Stimulated activated CD8-positive, alpha-beta memory T cell treated with anti-CD3 and anti-CD28 coated beads, Interleukin-7, amount 100 ng/mL, for 48 hours (primary cell): ENCODE measurements around the gene FHIP1A.
"Not testable (repeated sequence)": the region's sequence is repeated elsewhere in the genome, so short reads cannot be mapped to it uniquely, and the experiment has no call there.

Source experiments
- DNase-seq, 2 donors: peaks; one replicate each; pipeline ENCODE4 v3.0.0-alpha.2; 2020; ENCODE audit warnings: low read depth in 1 of 2; ENCODE audit errors: extremely low read depth in 1 of 2

FHIP1A gene

DNA sequence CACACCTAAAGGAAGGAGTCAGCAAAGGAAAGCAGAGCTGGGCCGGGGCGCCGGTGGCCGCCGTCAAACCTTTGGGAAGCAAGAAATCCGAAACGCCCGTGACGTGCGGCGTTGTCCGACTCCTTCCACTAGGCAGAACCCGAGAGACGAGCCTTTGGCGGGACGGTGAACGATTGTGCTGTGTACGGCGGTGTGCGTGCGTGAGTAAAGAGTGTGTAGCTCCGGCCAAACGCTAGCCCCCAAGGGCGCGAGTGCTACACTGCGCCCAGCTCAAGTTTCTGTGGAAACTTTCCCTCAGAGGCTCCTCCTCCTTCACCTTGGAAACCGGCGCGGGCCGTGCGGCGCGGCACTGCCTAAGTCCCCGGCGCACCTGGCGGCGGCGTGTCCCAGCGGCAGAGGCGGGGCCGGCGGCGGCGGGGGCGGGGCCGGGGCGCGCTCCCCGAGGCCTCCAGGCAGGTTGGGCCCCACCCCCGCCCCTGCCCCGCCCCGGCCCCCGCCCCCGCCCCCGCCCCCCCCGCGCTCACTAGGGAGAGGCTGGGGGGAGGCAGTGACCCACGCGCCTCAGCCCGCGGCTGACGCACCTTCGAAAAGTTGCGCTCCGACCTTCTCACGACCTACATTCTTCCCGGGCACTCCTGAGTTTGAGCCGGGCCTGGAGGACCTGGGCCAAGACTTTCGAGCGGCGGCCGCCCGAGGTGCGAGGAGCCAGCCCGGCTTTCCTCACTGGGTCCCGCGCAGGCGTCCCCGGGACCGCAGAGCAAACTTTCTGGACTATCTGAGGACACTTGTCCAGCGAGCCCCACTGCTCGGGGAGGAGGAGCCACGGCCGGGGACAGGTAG lies at the start of gene FHIP1A:
FHIP1A (plus strand) TSS at position 547 of the 840 bp plus-strand sequence. CDS start 157,084 bp downstream, outside the sequence.
- peak; percentile 41 to 57 for DNase-seq

DNA sequence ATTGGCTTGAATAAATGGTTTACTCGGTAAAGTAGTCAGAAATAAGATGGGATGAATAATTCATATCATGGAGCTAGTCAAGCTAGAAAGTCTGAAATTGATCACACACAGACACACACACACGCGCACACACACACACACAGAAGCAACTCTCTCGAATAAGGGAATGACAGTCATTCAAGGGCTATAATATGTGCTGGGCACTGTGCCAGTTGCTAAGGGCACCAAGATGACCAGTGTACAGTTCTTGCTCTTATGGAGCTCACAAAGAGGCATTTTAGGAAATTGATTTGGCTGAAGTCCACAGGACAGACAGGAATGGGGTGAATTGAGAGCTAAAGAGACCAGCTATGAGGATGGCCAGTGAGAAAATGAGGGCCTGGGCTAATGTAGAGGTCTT lies 49.4 kb upstream of the FHIP1A start:
- no peak for DNase-seq

DNA sequence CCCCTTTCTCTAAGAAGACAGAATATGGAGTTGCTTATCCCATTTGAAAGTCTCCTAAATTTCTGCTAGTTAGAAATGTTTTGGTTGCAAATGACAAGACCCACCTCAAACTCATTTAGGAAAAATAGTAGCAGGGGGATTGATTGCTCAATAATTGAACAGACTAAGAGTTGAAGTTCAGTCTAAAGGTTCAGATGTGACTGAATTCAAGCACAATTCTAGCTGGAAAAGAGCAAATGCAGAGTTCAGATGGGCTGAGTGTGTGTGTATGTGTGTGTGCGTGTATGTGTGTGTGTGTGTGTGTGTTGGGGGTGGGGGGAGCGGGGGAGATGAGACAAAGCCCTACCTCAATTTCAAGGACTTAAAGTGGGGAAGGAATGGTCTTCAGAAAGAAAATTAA lies 47.9 kb upstream of the FHIP1A start:
- DNase-seq = no peak

DNA sequence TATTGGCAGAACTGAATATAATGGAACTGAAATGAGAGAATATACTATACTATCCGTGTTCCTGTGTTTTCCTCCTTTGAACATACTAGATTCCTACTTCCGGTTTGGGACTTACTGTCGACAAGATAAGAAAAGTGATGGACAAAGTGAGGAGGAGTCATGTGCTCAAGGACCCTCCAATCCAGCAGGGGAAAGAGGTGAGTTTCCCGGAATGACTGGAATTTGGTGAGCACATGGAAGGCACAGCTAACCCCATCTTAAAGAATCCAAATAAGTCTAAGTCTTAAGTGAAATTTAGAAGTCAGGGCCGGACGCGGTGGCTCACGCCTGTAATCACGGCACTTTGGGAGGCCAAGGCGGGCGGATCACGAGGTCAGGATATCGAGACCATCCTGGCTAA lies 47.0 kb upstream of the FHIP1A start:
- no peak for DNase-seq

DNA sequence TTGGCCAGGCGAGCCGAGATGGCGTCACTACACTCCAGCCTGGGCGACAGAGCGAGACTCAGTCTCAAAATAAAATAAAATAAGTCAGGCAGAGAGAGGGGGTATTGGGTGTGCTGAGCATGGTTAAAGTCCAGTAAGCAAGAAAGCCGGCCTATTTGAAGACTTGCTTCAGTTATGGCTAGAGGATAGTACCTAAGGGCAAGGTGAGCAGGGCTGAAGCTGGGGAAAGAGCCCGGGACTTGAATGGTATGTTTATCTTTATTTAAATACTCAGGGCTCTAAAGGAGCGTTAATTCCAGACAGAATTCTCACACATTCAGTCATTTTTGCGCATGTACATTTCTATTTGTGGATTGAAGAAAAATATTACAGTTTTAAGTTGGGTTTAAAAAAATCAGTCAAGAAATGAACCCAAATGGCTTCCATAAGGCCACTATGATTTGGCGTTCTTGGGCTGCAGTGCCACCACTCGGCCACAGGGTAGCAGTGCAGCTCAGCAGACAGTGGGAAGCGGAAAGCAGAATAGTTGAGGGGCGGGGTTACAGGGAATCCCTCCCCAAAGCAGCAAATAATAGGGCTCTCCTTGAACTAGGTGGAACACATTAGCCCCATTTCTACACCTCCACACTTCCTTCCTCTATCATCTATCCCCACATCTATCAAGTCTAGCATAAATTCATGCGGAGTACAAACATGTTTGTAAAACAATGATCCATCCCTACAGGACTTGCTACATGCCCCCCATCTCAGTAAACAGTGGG lies 46.4 kb upstream of the FHIP1A start:
- peak; percentile 45 to 62 for DNase-seq

DNA sequence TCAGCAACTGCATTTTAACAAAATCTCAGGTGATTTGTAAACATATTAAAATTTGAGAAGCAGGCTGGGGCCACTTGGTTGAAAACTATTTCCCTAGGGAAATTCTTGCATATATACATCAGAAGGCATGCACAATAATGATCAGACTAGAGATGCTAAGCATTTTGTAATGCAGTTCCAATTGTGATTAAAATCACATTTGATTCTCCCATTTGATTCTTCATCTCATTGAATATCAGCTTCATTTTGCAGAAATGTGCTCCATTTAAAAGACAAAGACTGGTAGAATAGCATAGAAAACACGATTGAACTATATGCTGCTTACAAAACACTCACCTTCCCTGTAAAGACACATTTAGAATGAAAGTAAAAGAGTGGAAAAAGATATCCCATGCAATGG lies 32.4 kb upstream of the FHIP1A start:
- DNase-seq = no peak

DNA sequence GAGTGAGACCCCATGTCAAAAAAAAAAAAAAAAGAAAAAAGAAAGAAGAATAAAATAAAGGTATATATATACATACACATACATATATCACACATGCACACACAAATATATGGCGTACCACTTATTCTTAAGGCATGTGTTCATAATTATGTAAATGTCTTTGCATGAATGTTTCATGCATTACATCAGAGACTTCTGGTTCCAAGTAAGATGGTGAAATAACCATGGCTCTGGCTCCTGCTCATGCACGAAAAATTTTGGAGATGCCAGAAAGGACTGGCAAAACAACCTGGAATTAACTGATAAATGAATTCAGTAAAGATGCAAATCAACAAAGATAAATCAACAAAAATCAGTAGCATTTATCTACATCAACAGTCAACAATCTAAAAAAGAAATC lies 19.7 kb upstream of the FHIP1A start:
- DNase-seq = no peak

DNA sequence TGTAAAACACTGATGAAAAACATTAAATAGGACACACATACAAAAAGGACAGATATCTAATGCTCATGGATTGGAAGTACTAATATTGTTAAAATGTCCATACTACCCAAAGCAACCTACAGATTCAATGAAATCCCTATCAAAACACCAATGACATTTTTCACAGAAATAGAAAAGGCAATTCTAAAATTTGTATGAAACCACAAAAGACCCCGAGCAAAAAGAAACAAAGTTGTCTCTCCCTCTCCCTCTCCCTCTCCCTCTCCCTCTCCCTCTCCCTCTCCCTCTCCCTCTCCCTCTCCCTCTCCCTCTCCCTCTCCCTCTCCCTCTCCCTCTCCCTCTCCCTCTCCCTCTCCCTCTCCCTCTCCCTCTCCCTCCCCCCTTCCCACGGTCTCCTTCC lies 19.2 kb upstream of the FHIP1A start:
- not testable (repeated sequence) for DNase-seq

DNA sequence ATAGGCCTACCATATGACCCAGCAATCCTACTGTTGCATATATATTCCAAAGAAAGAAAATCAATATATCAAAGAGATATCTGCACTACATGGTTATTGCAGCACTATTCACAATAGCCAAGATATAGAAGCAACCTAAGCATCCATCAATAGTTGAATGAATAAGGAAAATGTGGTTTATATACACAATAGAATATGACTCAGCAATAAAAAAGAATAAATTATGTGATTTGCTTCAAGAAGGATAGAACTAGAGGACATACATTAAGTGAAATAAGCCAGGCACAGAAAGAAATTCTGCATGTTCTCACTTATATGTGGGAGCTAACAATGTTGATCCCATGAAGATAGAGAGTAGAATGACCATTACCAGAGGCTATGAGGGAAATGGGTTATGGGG lies 13.1 kb upstream of the FHIP1A start:
- DNase-seq = no peak

DNA sequence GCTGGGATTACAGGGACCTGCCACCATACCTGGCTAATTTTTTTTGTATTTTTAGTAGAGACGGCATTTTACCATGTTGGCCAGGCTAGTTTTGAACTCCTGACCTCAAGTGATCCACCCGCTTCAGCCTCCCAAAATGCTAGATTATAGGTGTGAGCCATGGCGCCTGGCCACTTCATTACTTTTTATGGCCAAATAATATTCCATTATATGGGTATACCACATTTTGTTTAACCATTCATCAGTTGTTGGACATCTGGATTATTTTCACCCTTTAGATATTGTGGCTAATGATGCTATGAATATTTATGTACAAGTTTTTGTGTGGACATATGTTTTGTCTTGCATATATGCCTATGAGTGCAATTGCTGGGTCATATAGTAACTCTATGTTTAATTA lies 8.6 kb upstream of the FHIP1A start:
- DNase-seq = no peak

DNA sequence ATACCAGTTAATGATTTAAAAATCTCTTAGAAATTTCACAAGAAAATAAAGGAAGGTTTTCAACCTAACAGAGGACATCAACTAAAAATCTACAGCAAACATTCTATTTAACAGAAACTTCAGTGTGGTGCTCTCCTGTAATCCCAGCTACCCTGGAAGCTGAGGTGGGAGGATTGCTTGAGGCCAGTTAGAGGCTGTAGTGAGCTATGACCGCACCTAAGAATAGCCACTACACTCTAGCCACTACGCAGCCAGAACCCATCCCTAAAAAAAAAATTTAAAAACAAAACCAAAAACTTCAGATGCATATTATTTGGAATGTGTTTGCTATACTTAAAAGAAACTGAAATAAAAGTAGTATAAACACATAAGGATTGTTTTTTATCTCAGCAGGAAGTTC lies 7.2 kb upstream of the FHIP1A start:
- no peak for DNase-seq

DNA sequence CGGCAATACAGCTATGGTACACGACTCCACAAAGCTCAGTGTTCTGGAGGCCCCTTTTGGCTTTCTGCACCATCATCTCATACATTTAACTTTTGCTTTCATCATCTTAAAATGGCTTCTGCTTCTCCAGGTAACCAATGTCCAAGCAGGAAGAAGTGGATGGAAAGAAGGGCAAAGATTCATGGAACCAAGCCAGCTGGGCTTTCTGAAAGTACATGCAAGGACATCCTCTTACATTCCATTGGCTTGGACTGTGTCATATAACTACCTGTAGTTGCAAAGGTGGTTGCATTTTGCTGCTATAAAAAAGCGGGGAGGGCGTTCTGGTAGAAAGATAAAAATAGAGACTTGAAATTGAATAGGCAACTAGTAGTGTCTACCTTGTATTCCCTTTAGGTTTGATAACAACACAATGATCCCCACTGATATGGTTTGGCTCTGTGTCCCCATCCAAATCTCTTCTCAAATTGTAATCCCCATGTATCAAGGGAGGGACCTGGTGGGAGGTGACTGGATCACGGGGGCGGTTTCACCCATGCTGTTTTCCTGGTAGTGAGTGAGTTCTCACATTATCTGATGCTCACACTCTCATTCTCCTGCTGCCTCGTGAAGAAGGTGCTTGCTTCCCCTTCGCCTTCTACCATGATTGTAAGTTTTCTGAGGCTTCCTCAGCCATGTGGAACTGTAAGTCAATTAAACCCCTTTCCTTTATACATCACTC lies 6.7 kb upstream of the FHIP1A start:
- no peak for DNase-seq

DNA sequence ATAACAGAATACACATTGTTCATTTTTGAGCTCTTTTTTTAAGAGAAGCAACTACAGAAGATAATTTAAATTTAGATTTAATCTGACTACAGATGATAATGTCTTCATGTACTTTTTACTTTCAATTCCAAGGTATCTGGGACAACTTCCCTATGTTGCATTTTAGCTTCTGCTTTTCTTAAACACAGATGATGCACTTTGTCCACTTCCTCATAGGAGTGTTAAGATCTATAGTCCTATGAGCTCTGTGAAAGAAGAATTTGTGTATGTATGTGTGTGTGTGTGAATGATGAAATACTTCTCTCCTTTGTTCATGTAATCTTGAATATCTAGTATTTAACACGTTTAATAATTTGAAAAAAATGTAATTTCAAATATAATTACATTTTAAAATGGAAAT lies 5.3 kb upstream of the FHIP1A start:
- DNase-seq = no peak

DNA sequence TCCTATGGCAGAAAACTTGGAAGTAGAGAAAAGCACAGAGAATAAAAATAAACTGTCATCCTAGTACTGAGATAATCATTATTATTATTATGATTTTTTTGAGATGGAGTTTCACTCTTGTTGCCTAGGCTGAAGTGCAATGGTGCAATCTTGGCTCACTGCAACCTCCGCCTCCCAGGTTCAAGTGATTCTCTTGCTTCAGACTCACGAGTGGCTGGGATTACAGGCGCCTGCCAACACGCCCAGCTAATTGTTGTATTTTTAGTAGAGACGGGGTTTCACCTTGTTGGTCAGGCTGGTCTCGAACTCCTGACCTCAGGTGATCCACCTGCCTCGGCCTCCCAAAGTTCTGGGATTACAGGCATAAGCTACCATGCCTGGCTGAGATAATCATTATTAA lies 4.2 kb upstream of the FHIP1A start:
- not testable (repeated sequence) for DNase-seq

DNA sequence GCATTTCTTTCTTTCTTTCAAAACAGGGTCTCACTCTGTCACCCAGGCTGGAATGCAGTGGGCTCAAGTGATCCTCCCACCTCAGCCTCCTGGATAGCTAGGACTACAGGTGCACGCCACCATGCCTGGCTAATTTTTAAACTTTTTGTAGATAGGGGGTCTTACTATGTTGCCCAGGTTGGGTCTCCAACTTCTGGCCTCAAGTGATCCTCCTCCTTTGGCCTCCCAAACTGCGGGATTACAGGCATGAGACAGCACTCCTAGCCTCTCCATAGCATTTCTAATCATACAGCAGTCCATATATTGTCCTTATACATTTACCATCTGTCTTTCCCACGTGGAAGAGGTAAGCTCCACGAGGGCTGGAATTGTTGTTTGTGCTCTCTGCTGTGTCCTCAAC lies 2.0 kb upstream of the FHIP1A start:
- no peak for DNase-seq

DNA sequence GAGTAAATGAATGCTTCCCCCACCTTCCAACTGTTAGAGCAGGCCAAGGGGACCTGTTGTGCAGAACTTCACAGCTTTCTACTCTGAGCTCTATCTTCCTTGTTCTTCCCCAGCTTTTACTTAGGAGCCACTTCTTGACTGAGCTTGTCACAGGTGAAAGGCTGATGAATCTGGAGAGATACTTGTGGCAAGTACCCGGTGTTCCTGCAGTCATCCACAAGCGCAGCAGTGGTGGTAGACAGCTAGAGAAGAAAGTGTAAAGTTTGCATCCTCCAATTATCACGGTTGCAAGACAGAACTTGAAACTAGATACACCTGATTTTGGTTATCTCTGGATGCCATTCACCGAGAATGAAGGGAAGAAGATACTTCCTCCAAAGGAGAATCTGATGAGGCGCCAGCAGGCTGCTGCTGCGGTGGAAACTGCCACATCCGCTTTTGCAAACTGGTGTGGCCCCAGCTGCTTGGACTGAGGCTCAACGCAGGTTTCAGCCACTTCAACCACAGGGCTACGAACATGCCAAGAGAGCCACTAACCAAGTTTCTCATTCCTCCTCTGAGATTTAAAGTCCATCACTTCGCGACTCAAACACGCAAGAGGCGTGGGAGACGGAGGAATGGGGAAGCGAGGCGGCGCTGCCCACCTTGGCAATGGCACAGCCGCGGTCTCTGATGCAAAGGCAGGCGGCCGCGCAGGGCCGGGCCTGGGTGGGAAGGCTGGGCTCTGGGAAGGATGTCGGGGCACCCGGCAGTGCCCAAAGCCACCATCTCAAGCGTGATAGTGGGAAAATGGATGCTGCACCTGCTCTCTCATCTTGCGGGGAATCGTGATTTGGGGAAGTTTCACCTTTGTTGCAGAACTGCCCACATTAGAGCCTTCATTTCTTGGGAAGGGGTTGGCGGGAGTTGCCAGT lies 1.3 kb upstream of the FHIP1A start:
- DNase-seq = peak; percentile 35 to 36

DNA sequence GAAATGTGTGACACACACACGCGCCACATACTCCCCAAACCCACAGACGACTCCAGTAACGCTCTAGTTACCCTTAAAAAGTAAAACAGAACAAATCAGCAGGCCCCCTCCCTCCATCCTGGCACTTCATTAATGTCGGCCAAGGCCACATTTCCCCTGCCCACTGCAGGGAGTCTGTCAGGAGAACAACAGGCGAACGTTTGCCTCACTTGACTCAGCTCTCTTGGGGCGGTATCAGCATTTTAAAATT lies 671 bp upstream of the FHIP1A start:
- DNase-seq = no peak

DNA sequence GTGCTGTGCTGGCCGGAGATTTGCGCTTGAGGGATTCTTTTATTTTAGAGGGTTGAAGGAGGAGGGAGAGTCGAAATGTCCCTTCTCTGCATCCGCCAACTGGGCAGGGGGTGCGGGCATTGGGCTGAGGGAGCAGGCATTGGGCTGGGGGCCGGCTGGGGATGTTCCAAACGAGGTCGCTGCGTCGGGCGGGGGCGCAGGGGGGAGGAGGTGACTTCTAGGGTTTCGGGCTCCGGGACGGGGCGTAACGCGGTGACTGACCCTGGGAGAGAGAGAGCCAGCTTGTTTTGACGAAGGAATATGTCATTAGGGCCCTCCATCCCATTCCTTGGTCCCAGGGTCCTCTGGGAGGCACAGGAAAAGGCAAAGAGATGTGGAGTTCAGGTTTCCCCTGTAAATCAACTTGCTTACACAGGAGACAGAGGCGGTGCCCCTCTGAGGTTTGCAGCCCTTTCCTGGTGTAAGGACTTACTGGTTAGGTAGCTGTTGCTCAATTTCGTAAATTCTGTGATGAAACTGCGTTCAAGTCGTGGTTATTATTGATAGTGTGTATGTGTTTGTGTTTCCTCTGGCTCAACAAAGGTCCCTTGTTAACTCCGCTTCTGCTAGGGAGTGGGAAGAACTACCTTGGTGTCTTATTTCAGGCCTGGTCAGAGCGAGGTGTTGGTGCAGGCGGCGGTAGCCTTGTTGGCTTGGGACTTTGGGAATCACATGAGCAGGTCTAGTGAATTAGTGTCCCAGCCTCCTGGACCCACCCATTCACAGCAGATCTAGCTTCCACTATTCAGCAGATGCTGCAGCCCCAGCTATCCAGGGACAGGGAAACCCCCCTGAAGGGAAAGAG lies 716 bp downstream of the FHIP1A start:
- no peak for DNase-seq

DNA sequence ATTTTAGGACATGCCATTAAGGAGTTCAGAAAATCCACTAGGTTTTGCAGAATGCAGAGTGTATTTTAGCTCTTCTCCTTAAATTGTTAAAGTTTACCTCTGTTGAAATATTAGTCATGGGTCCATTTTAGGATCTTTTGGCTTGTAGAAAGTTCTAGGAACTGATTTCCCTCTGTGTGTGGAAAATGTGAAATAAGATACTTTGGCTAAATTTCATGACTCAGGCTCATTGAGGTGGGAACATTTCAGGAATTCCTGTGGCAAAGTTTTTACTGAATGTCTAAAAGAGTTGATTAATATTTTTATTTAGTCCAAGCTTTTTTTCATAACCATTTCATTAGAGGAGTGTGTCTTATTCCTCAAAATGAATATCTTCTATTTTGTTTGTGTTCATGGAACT lies 7.0 kb downstream of the FHIP1A start:
- DNase-seq = no peak

DNA sequence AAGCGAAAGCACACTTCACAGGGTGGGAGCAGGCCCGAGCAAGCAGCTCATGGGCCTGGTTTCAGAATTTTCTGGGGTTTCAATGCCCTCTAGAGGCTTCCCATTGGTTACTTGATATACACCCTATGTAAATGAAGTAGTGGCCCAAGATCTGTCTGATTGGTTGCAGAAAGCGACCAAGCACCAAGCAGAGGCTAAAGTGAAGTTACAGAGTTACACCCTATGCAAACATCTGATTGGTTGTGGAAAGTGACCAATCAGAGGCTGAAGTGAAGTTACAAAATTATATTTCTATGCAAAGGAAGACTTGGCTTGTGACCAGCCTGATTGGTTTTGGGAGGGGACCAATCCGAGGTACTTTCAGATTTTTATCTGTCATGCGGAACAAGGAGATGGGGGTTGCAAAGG lies 8.2 kb downstream of the FHIP1A start:
- no peak for DNase-seq
